Uterus (tissue), 4 donors: Measurements from ENCODE around the gene DGLUCY. TPM values are rescaled to one million over a fixed set of nuclear protein-coding genes. Genes with fewer than 3 reads are reported as not detected.

Source experiments
- DNase-seq, 2 donors: peaks; one replicate each; pipeline ENCODE4 v3.0.0-alpha.2; 2019 to 2020
- H3K27ac ChIP-seq, 2 donors: fragments of 200-600 bp; sonication (generic); 1 replicate in 1 of 2; 2 replicates in 1 of 2; pipeline ENCODE4 v1.5.1; 2016 to 2018
- H3K27me3 ChIP-seq, 2 donors: fragments of 200-600 bp; sonication (generic); one replicate each; pipeline ENCODE4 v1.5.1; 2018 to 2019; ENCODE audit warnings: control low read depth in 1 of 2
- H3K36me3 ChIP-seq, 2 donors: fragments of 200-600 bp; sonication (generic); one replicate each; pipeline ENCODE4 v1.5.1; 2019; ENCODE audit warnings: control low read depth in 1 of 2
- H3K4me1 ChIP-seq, 2 donors: fragments of 200-600 bp; sonication (generic); one replicate each; pipeline ENCODE4 v1.5.1; 2018 to 2019; ENCODE audit warnings: control low read depth in 1 of 2
- H3K4me3 ChIP-seq, 2 donors: fragments of 200-600 bp; sonication (generic); 1 replicate in 1 of 2; 2 replicates in 1 of 2; pipeline ENCODE4 v1.5.1; 2018 to 2019; ENCODE audit warnings: mild to moderate bottlenecking in 1 of 2
- H3K9me3 ChIP-seq, 2 donors: fragments of 200-600 bp; sonication (generic); one replicate each; pipeline ENCODE4 v1.5.1; 2019; ENCODE audit warnings: control low read depth in 1 of 2
- POLR2A ChIP-seq, 2 donors: fragments of 450-650 bp; IDR thresholded peaks; one replicate each; pipeline ENCODE4 v1.6.1; 2016; ENCODE audit warnings: antibody characterized with exemption in 2 of 2, mild to moderate bottlenecking in 1 of 2, moderate library complexity in 1 of 2
- intact Hi-C: fragments of 100-400 bp; cut with DNase I; formaldehyde crosslinking; loops from one replicate; pipeline ENCODE4 v1.15.1; 2023; ENCODE audit warnings: low total_unique reads
- total RNA-seq, 4 donors: library from RNA; depleted of rRNA in 3 of 4; stranded (reverse); fragments of >200 nt in 3 of 4; gene quantifications; one replicate each; pipeline versions ENCODE4 v1.1.0 to v1.2.4, GENCODE V29; 2014 to 2023
- TF ChIP-seq, protein P1 (sequence below), 4 experiments: fragments of 200-600 bp in 2 of 4; fragments of 450-650 bp in 2 of 4; sonication (generic) in 2 of 4; IDR thresholded peaks; one replicate each; pipeline ENCODE4 v1.5.1; 2016 to 2019; ENCODE audit warnings: antibody characterized with exemption in 4 of 4, mild to moderate bottlenecking in 2 of 4, moderate library complexity in 1 of 4
- donor health status: DM: yes; HTN: yes; CAD: no.

DGLUCY gene
- total RNA-seq, 4 donors from 2014 or later = 14.7 to 81.5 (median 61.6) TPM

DNA sequence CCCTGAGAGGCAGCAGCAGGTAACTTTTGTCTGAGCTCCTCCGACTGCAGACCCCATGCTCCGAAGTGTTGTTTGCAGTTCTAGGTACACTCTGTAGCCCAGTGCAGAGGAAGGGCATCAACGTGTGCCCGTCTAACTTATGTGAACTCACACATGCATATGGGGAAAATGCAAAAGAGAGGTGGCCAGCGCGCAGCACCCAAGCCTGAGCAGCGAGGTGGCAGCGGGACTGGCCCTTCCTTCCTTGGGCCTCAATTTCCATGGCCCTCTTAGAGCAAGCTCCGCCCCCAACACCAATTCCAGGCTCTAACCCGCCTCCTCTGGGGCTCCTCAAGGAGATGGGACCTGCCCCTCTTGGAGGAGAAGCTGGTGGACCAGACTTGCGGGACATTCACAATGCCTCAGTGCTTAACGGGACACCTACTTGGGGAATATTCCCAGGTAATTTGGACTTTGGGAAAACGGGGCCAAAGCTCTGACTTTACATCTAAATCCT, 102.9 kb downstream of the DGLUCY start:
- Histone ChIP-seq H3K4me1 (no peaks in the 10 kb centered on the region), H3K9me3 (no peaks in the 10 kb centered on the region), H3K27ac (no peak overlapping the region), H3K36me3 (no peaks in the 10 kb centered on the region), H3K4me3 (no peak overlapping the region), H3K27me3 (no peaks in the 10 kb centered on the region)
- intact Hi-C loops = no loop called here
- DNase-seq = no peak
- TF ChIP-seq, protein P1, sequence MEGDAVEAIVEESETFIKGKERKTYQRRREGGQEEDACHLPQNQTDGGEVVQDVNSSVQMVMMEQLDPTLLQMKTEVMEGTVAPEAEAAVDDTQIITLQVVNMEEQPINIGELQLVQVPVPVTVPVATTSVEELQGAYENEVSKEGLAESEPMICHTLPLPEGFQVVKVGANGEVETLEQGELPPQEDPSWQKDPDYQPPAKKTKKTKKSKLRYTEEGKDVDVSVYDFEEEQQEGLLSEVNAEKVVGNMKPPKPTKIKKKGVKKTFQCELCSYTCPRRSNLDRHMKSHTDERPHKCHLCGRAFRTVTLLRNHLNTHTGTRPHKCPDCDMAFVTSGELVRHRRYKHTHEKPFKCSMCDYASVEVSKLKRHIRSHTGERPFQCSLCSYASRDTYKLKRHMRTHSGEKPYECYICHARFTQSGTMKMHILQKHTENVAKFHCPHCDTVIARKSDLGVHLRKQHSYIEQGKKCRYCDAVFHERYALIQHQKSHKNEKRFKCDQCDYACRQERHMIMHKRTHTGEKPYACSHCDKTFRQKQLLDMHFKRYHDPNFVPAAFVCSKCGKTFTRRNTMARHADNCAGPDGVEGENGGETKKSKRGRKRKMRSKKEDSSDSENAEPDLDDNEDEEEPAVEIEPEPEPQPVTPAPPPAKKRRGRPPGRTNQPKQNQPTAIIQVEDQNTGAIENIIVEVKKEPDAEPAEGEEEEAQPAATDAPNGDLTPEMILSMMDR (IDR thresholded peaks at IDR 0.05) = no peak
- no peak for TF ChIP-seq POLR2A (IDR thresholded peaks at IDR 0.05)

DNA sequence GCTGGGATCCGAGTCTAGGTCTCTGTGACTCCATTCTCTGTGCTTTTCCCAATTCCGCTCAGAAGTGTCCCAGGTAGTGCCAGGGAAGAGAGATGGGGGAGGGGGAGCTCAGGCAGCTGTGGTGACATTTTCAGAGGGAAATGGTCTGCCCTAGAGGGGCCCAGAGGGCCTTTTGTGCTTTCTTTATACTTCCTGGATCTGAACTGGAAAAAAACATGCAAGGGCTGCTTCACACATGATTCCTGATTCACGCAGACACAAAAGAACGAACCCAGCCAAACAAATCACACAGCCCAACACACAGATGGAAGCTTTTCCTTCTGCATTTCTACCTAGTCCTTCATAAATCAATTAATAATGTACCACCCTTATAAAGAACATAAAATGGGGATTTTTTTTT, 104.1 kb downstream of the DGLUCY start:
- no peak for TF ChIP-seq POLR2A (IDR thresholded peaks at IDR 0.05)
- TF ChIP-seq, protein P1 (IDR thresholded peaks at IDR 0.05) = no peak
- no peaks in the 10 kb centered on the region for H3K36me3 ChIP-seq
- H3K27me3 ChIP-seq = no peaks in the 10 kb centered on the region
- intact Hi-C loops = no loop called here
- no peaks in the 10 kb centered on the region for H3K9me3 ChIP-seq
- peak overlapping the region in 1 of 2 donors; percentile 46 for H3K27ac ChIP-seq
- H3K4me1 ChIP-seq = no peaks in the 10 kb centered on the region
- no peak for DNase-seq
- no peak overlapping the region for H3K4me3 ChIP-seq

DNA sequence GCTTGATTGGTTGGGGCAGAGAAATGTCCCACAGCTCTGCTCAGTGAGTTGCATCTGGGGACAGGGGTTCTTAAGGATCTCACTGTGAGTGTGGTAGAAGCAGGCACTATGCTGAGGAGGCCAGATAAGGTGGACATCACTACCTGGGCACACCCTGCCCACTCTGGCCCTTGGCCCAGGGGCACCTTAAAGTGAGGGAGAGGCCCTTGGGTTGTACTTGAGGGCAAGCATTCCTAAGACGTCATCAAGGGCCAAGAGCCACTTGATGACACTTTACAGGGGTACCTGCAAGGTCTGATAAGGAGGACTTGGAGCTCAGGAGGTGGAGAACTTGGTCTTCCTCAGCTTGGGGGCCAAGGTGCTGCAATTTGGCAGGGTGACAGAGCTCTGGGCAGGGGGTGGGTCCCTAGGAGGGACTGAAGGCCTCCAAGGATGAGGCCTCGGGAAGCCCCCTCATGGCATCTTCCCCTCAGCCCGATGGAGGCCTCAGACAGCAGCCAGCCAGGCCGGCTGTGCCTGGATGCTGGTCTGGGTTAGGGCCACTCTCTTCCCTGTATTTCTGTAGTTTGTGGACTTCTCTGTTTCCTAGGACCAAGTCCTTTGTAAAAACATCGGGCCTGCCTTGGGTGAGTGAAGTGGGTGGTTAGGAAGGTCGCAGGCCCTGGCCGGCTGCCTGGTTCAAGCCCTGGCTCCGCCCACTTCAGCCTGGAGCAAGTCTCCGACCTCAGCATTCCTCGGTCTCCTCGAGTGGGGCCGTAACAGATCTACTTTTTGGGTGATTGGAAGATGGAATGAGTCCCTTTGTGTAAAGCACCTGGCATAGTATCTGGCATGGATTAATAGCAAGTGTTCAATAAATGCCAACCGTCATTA, 105.9 kb downstream of the DGLUCY start:
- H3K4me3 ChIP-seq = no peak overlapping the region
- no peak for DNase-seq
- no peaks in the 10 kb centered on the region for H3K9me3 ChIP-seq
- H3K27ac ChIP-seq = peak overlapping the region; percentile 2 to 30
- H3K27me3 ChIP-seq = no peaks in the 10 kb centered on the region
- intact Hi-C loops = no loop called here
- TF ChIP-seq POLR2A (IDR thresholded peaks at IDR 0.05) = no peak
- H3K4me1 ChIP-seq = no peaks in the 10 kb centered on the region
- no peaks in the 10 kb centered on the region for H3K36me3 ChIP-seq

DNA sequence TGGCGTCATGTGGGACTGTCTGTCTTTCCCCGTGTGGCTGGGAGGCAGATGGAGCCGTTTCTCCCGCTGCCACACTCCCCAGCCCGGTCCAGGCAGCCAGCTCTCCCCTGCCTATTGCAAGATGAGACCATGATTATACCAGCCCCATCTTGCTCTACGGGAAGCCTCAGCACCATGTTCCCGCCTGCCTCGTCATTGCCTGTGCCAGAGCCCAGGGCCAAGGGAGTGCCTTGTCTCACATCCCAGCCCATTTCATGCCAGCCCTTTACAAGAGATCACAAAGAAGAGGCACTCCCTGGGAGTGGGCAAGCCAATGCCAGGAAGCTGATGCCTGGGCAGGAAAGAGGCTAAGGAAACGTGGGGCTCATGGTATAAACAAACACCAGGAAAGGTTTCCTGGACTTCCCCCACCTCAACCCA, 106.7 kb downstream of the DGLUCY start:
- DNase-seq = no peak
- H3K27me3 ChIP-seq = no peaks in the 10 kb centered on the region
- peak overlapping the region in 1 of 2 donors; percentile 30 for H3K27ac ChIP-seq
- intact Hi-C loops = no loop called here
- TF ChIP-seq, protein P1 (IDR thresholded peaks at IDR 0.05) = no peak
- no peak for TF ChIP-seq POLR2A (IDR thresholded peaks at IDR 0.05)
- H3K4me1 ChIP-seq = no peaks in the 10 kb centered on the region
- no peak overlapping the region for H3K4me3 ChIP-seq
- H3K36me3 ChIP-seq = no peaks in the 10 kb centered on the region
- H3K9me3 ChIP-seq = no peaks in the 10 kb centered on the region

DNA sequence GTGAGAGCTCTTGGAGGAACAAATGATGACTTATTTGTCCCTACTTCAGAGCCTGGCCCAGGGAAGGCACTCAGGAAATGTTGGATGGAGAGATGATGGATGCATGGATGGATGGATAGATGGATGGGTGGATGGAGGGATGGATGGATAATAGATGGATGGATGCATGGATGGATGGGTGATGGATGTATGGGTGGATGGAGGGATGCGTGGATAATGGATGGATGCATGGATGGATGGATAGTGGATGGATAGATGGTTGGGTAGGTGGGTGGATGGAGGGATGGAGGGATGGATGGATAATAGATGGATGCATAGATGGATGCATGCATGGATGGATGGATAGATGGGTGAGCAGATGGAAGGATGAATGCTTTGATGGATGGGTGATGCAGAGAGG, 107.4 kb downstream of the DGLUCY start:
- no peak overlapping the region for H3K4me3 ChIP-seq
- no peak for TF ChIP-seq POLR2A (IDR thresholded peaks at IDR 0.05)
- TF ChIP-seq, protein P1 (IDR thresholded peaks at IDR 0.05) = no peak
- DNase-seq = no peak
- intact Hi-C loops = no loop called here
- no peaks in the 10 kb centered on the region for H3K27me3 ChIP-seq
- H3K27ac ChIP-seq = no peak overlapping the region
- no peaks in the 10 kb centered on the region for H3K4me1 ChIP-seq
- H3K36me3 ChIP-seq = no peaks in the 10 kb centered on the region
- H3K9me3 ChIP-seq = no peaks in the 10 kb centered on the region
